Type B pancreatic cell (in vitro differentiated cells): Measurements from ENCODE around the gene S100A4. TPM values are rescaled to one million over a fixed set of nuclear protein-coding genes. Genes with fewer than 3 reads are reported as not detected.

Experiments used
- DNase-seq: peaks from one replicate; pipeline ENCODE4 v3.0.0; 2021; ENCODE audit warnings: mixed read lengths; ENCODE audit not compliant: unreplicated experiment; ENCODE audit errors: extremely low spot score
- H3K27ac Mint-ChIP-seq: 2 replicates; pipeline ENCODE4 v1.8.0; 2021; ENCODE audit warnings: mild to moderate bottlenecking, mixed read lengths
- H3K27me3 Mint-ChIP-seq: 2 replicates; pipeline ENCODE4 v1.8.0; 2021; ENCODE audit warnings: mixed read lengths
- H3K36me3 Mint-ChIP-seq: 2 replicates; pipeline ENCODE4 v1.8.0; 2021; ENCODE audit warnings: mixed read lengths
- H3K4me1 Mint-ChIP-seq: one replicate; pipeline ENCODE4 v1.8.0; 2021; ENCODE audit warnings: mixed read lengths; ENCODE audit not compliant: unreplicated experiment
- H3K4me3 Mint-ChIP-seq: 2 replicates; pipeline ENCODE4 v1.8.0; 2021; ENCODE audit warnings: mild to moderate bottlenecking, mixed read lengths
- H3K9me3 Mint-ChIP-seq: 2 replicates; pipeline ENCODE4 v1.8.0; 2021; ENCODE audit warnings: mixed read lengths
- CTCF ChIP-seq: fragments of 200-600 bp; sonication (generic); conservative IDR thresholded peaks from 2 replicates; pipeline ENCODE4 v1.5.0; 2021; ENCODE audit warnings: antibody characterized with exemption, mild to moderate bottlenecking
- total RNA-seq: library from RNA; stranded (reverse); gene quantifications from 2 replicates; pipeline ENCODE4 v1.2.1, GENCODE V29; 2021; ENCODE audit warnings: low replicate concordance

Gene S100A4
- total RNA-seq, 1 donor from 2014 or later: 61.0 TPM

- Mint-ChIP-seq H3K4me3 (no peak overlapping the region), H3K36me3 (no peaks in the 10 kb centered on the region), H3K27ac (peak overlapping the region; percentile 52), H3K4me1 (peaks cover 43% of the 10 kb centered on the region), H3K9me3 (no peaks in the 10 kb centered on the region), H3K27me3 (no peaks in the 10 kb centered on the region)
- DNase-seq: no peak
- TF ChIP-seq CTCF: no peak
Observed at GRCh38 chr1:153569465-153569864, 23.9 kb upstream of the S100A4 start.

GRCh38 chr1:153568367-153569099 lies 22.9 kb upstream of the S100A4 start:
- DNase-seq: peak; percentile 92
- Mint-ChIP-seq H3K9me3 (no peaks in the 10 kb centered on the region), H3K4me1 (peaks cover 43% of the 10 kb centered on the region), H3K36me3 (no peaks in the 10 kb centered on the region), H3K4me3 (peak overlapping the region; percentile 81), H3K27ac (peak overlapping the region; percentile 97), H3K27me3 (no peaks in the 10 kb centered on the region)
- peak; percentile 98 for TF ChIP-seq CTCF

- H3K27ac Mint-ChIP-seq: peak overlapping the region; percentile 97
- H3K9me3 Mint-ChIP-seq: no peaks in the 10 kb centered on the region
- H3K4me1 Mint-ChIP-seq: peaks cover 43% of the 10 kb centered on the region
- no peak for TF ChIP-seq CTCF
- DNase-seq: no peak
- no peaks in the 10 kb centered on the region for H3K27me3 Mint-ChIP-seq
- peak overlapping the region; percentile 81 for H3K4me3 Mint-ChIP-seq
- H3K36me3 Mint-ChIP-seq: no peaks in the 10 kb centered on the region
Observed at GRCh38 chr1:153567621-153568366, 22.2 kb upstream of the S100A4 start.

- peak overlapping the region; percentile 99 for H3K27ac Mint-ChIP-seq
- peak overlapping the region; percentile 59 for H3K4me3 Mint-ChIP-seq
- no peak for DNase-seq
- peaks cover 43% of the 10 kb centered on the region for H3K4me1 Mint-ChIP-seq
- no peak for TF ChIP-seq CTCF
- H3K36me3 Mint-ChIP-seq: no peaks in the 10 kb centered on the region
- H3K9me3 Mint-ChIP-seq: no peaks in the 10 kb centered on the region
- H3K27me3 Mint-ChIP-seq: no peaks in the 10 kb centered on the region
Observed at GRCh38 chr1:153566414-153567371, 21.1 kb upstream of the S100A4 start.
